DMS114 treated with DMSO at 0.1 percent for 48 hours (cell line): Measurements from ENCODE around the gene GABRB3.

Experiments used
- DNase-seq: peaks from one replicate; lab custom pipeline; 2025; ENCODE audit not compliant: unreplicated experiment; lab: John Stamatoyannopoulos, UW

Gene GABRB3

GRCh38 chr15:26632500-26632899 is 140.4 kb downstream of the GABRB3 start:
- DNase-seq = no peak

- no peak for DNase-seq
Measured at GRCh38 chr15:26631894-26632293, 141.0 kb downstream of the GABRB3 start.

GRCh38 chr15:26630857-26631256 is 142.0 kb downstream of the GABRB3 start:
- no peak for DNase-seq

- DNase-seq = peak; percentile 93
Measured at GRCh38 chr15:26628879-26629529, 143.9 kb downstream of the GABRB3 start.

GRCh38 chr15:26628071-26628470 is 144.8 kb downstream of the GABRB3 start:
- DNase-seq = no peak

- no peak for DNase-seq
Measured at GRCh38 chr15:26624128-26624527, 148.7 kb downstream of the GABRB3 start.

GRCh38 chr15:26623071-26623470 is 149.8 kb downstream of the GABRB3 start:
- no peak for DNase-seq

GRCh38 chr15:26621816-26622215 is 151.1 kb downstream of the GABRB3 start:
- DNase-seq = no peak

GRCh38 chr15:26620528-26621458 is 152.1 kb downstream of the GABRB3 start:
- no peak for DNase-seq

- DNase-seq = no peak
Measured at GRCh38 chr15:26615927-26616302, 157.0 kb downstream of the GABRB3 start.

GRCh38 chr15:26615188-26615926 is 157.5 kb downstream of the GABRB3 start:
- DNase-seq = no peak

- DNase-seq = no peak
Measured at GRCh38 chr15:26614734-26615133, 158.1 kb downstream of the GABRB3 start.

- DNase-seq = no peak
Measured at GRCh38 chr15:26598704-26599103, 174.2 kb downstream of the GABRB3 start.

GRCh38 chr15:26595611-26596010 is 177.3 kb downstream of the GABRB3 start:
- DNase-seq = no peak

GRCh38 chr15:26590676-26591075 is 182.2 kb downstream of the GABRB3 start:
- DNase-seq = no peak

GRCh38 chr15:26582840-26583239 is 190.0 kb downstream of the GABRB3 start:
- no peak for DNase-seq

- DNase-seq = no peak
Measured at GRCh38 chr15:26580943-26581342, 191.9 kb downstream of the GABRB3 start.

GRCh38 chr15:26572602-26573350 is 200.1 kb downstream of the GABRB3 start:
- no peak for DNase-seq

- DNase-seq = no peak
Measured at GRCh38 chr15:26571346-26571745, 201.5 kb downstream of the GABRB3 start.

- no peak for DNase-seq
Measured at GRCh38 chr15:26565542-26565941, 207.3 kb downstream of the GABRB3 start.

- DNase-seq = no peak
Measured at GRCh38 chr15:26564361-26564760, 208.5 kb downstream of the GABRB3 start.
